Keratinocyte (primary cell): ENCODE data around the gene ITPR1.

ENCODE experiments used
- EZH2 ChIP-seq: IDR thresholded peaks from one replicate; pipeline ENCODE4 v1.6.1; 2012; ENCODE audit warnings: inconsistent platforms, mild to moderate bottlenecking, low read length, moderate library complexity
- TF ChIP-seq, protein P1 (sequence below), 3 experiments: IDR thresholded peaks in 1 of 3; conservative IDR thresholded peaks in 1 of 3; optimal IDR thresholded peaks in 1 of 3; 2 replicates in 2 of 3; 3 replicates in 1 of 3; pipeline versions ENCODE3 to v1.5.1; 2011; ENCODE audit warnings: low read length in 3 of 3, mild to moderate bottlenecking in 3 of 3, moderate library complexity in 2 of 3, control low read depth in 1 of 3, inconsistent platforms in 1 of 3; ENCODE audit not compliant: insufficient read depth in 2 of 3; ENCODE audit errors: extremely low read depth in 1 of 3

DNA sequence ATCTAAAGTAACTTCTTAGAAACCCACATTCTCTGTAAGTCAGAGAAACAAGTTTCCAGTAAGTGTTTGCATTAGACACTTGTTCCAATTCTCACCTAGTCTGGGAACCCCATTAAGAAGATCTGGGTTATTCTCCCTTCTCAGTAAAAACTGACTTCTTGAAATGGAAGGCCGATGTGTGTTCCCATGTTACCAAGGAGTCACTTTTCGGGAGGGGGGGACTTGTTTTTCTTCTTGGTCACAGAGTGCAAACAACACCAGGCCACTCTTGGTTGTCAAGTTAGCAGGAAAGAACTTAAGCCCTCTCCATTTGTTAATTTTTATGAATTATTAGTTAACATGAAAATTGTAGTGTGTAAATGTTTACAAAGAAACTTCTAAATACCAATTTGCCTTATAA, 55.6 kb downstream of the ITPR1 start:
- TF ChIP-seq, protein P1, sequence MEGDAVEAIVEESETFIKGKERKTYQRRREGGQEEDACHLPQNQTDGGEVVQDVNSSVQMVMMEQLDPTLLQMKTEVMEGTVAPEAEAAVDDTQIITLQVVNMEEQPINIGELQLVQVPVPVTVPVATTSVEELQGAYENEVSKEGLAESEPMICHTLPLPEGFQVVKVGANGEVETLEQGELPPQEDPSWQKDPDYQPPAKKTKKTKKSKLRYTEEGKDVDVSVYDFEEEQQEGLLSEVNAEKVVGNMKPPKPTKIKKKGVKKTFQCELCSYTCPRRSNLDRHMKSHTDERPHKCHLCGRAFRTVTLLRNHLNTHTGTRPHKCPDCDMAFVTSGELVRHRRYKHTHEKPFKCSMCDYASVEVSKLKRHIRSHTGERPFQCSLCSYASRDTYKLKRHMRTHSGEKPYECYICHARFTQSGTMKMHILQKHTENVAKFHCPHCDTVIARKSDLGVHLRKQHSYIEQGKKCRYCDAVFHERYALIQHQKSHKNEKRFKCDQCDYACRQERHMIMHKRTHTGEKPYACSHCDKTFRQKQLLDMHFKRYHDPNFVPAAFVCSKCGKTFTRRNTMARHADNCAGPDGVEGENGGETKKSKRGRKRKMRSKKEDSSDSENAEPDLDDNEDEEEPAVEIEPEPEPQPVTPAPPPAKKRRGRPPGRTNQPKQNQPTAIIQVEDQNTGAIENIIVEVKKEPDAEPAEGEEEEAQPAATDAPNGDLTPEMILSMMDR (optimal IDR thresholded peaks at IDR 0.05 in 1 of 3, IDR thresholded peaks at IDR 0.05 in 1 of 3, conservative IDR thresholded peaks at IDR 0.05 in 1 of 3; ENCODE audit: extremely low read depth in 1 of 3, insufficient read depth in 2 of 3, low read length in 3 of 3): no peak
- TF ChIP-seq EZH2: no peak
